Suppressor macrophage (primary cell): Measurements from ENCODE around the gene NPLOC4.

Experiments
- DNase-seq, 4 experiments: peaks; one replicate each; pipeline ENCODE4 v3.0.0-alpha.2; 2020 to 2022

NPLOC4 gene

DNA sequence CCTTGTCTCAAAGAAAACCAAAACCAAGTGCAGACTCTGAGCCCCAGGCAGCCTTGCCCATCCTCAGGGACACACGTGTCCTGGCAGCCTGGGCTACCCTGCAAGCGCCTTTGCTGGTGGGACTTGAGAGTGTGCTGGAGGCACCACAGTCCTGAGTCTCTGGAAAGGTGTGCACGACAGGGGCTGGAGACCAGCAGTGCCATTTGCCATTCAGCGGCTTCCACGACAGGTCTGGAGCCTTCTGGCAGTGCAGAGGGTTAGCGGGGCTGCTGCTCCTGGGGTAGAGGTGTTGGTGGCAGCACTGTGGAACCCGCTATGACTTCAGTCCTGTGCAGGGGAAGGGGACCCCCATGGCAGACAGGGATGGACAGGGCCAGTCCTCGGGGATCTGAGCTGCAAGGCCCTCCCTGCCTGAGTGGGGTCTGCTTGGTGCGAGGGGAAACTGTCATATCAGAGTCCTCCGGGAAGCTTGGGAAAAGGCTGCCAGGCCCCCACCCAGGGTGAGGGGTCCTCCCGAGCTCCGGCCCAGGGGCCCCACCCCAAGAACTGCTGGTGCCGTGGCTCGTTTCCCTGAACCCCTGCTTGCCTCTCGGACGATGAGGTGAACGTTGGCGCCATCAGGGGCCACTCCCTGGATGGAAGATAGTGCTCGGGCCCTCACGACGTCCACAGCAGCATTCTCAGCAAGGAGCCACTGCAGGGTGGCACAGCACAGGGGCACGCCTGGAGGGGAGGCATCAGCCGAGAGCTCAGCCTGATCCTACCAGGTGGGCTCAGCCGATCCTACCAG lies 91.6 kb downstream of the NPLOC4 start:
- no peak for DNase-seq

DNA sequence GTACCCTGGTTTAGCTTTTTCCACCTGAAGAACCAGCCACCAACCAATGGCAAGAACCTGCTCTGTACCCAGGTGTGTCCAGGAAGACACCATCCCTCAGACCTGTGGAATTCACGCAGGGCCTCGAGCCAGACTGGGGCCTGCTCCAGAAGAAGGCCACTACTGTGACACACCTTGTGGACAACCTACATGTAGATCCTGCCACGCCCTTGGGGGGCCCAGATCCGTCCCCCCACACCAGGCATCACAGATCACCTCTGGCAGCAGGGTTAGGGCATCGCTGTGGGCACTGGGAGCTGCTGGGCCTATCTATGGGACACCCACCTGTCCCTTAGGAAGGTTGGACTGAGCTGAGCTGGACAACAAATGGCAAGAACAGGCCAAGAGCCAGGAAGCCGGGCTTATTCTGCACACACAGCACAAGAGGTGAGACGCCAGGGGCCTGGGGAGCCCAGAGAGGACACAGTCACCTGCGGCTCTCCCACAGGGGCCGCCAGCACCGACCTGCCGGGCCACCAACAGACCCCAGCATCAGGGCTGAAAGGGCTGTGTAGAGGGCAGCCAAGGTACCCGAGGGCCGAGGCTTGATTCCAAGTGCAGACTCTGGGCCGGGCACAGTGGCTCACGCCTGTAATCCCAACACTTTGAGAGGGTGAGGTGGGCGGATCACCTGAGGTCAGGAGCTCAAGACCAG lies 92.5 kb downstream of the NPLOC4 start:
- no peak for DNase-seq

DNA sequence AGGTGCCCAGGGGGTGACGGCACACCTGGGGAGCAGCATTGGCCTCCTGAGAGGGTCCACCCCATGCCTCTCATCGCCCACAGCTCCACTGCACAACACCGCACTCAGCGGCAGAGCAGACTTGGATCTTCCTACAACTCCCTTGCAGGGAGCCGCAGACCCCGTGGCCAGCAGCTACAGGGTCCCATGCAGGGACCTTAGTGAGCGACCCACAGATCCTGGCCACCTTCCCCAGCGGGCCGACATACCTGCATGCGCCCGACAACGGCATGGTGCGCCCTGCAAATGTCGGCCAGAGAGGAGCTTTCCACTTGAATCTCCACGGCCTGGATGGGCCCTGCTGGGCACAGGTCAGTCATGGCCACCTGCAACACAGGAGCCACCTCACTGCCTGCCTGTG lies 93.2 kb downstream of the NPLOC4 start:
- no peak for DNase-seq

DNA sequence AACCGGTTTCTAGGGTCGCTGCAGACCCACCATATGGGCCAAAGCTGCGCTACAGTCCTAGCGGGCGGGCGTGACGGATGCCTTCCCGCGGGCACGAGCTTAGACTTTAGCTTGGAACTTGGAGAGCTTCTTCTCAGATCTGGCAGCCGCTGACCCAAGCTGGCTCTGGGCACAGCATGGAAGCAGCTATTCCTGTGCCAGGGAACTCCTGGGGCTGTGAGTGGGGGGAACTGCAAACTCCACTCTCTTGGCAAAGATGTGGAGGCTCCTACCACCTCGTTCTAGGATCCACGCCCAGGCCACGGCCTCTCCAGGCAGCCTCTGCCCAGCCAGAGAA lies 93.6 kb downstream of the NPLOC4 start:
- no peak for DNase-seq

DNA sequence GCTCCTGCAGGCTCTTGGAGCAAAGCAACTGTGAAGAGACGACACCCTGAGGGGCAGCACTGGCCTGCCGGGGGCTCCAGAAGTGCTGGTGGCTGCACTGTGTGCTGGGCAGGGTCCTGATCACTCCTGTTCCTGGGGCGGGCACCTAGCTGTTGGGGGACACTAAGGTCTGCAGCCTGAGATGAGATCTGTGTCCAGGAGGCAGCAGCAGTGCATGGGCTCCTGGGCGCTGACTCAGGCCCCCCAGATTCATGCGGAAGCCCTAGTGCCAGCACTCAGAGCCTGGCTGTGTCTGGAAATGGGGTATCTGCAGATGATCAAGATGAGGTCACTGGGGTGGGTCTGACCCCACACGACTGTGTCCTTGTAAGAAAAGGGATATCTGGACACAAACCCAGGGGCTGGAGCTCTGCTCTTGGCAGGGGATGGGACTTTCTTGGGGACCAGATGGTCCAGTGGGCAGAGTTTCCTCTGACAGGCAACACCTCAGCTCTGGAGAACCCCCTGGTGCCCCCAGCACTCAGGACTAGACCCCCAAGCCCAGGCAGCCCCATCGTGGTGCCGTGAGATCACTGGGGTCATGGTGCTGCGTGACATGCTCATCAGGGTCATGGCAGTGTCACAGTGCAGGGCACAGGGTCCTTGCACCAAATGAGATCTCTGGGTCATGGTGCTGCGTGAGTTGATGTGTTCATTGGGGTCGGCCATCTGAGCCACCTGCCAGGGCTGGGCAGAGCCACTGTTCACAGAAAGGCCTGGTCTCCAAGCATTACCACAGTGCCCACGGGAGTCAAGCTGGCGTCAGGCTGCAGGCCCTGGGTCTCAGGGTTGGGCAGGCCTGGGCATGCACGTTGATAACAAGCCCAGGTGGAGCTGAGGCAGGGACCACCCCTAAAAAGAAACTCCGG lies 94.2 kb downstream of the NPLOC4 start:
- DNase-seq, result no peak

DNA sequence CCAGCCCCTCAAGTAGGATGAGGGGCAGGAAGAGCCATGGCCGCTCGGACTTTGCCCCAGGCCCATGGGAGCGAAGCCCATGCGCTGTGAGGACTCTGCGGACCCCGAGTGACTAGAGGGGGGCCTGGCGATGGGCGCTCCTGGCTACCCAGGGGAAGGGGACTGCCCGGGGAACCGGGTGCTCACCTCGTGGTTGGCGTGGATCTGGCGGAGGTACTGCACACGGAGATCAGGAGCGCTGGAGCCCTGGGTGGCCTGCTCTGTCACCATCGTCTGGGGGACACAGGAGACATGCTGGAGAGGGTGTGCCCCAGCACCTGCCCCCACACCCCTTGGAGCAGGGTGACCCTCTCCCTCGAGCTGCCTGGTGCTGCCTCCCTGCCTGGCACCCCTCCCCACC lies 95.8 kb downstream of the NPLOC4 start:
- no peak for DNase-seq

DNA sequence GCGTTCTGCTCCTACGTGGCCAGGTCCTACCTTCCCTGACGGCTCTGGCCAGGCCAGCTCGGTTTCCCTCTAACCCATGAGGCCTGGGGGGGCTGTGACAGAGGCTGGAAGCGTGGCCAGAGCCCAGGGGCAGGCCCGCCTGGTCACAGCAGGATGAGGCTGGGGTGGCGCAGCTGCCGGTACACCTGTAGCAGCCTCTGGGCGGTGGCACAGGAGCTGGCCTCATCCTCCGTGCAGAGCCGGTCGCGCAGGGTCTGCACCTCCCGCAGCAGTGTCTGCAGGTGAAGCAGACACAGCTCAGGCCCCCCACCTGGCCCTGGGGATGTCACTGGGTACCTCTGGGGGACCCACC lies 96.3 kb downstream of the NPLOC4 start:
- no peak for DNase-seq

- DNase-seq, result no peak
Observed at GRCh38 chr17:81539961-81540675, 96.8 kb downstream of the NPLOC4 start.

- no peak for DNase-seq
Observed at GRCh38 chr17:81539571-81539900, 97.4 kb downstream of the NPLOC4 start.

DNA sequence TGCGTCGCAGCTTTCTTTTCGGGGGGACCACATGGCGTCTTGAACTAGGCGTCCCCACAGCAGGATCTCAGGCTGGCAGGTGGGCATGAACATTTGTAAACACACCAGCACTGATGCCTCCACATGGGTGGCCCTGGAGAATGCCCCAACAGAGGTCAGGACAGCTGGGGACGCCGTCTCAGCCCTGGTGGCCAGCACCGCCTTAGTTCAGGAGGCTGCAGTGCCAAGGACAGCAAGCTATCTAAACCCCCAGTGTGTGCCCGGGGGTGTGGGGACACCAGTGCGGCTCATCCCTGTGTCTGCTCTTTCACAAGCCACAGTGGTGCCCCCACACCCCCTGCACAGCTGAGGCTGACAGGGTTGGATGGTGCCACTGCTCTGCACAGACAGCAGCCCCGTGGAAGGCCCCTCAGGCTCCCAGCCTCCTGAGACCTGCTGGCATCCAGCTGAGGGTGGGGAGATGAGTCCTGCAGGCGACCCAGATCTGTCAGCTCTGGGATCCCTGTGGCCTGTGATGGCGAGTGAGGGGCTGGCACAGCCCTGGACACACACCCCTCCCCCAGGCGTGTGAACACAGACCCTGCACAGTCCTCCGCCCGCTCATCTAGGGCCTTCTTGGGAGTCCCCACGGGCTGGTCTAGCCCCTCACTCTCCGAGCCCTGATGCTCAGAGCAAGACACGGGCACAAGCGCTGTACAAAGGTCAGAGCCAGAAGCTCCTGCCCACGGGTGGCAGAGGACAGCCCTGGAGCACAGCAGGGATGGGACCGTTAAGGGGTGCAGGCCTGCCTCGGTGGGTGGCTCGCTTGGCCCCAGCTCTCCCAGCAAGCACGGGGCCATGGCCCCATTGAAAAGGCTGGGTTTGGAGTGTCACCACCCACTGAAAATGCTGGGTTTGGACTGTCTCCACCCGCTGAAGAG lies 98.0 kb downstream of the NPLOC4 start:
- DNase-seq, result no peak

GRCh38 chr17:81537856-81538555 lies 98.9 kb downstream of the NPLOC4 start:
- DNase-seq, result no peak

DNA sequence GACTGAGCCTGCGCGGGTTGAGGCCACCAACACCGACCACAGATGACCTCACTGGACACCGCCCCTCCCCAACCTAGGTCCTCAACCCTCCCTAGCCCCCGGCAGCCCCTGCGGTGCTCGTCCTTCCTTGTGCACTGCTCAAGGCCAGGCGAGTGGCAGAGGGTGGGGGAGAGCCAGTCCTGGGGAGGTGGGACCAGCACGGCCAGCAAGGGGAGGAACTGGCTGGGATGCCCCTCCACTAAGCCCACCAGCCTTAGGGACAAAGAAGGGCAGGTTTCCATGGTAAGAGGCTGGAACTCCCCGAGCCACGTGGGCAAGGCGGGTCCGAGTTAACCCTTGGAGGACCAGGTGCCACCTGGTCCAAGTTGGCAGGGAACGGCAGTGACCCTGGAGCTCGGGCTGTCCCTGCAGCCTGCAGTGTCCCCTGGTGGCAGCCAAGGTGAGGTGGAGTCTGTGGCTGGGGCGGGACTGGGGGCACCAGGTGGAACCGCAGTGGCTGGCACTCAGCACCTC lies 99.5 kb downstream of the NPLOC4 start:
- peak in 3 of 4 experiments; percentile 18 to 54 (median 33) for DNase-seq

DNA sequence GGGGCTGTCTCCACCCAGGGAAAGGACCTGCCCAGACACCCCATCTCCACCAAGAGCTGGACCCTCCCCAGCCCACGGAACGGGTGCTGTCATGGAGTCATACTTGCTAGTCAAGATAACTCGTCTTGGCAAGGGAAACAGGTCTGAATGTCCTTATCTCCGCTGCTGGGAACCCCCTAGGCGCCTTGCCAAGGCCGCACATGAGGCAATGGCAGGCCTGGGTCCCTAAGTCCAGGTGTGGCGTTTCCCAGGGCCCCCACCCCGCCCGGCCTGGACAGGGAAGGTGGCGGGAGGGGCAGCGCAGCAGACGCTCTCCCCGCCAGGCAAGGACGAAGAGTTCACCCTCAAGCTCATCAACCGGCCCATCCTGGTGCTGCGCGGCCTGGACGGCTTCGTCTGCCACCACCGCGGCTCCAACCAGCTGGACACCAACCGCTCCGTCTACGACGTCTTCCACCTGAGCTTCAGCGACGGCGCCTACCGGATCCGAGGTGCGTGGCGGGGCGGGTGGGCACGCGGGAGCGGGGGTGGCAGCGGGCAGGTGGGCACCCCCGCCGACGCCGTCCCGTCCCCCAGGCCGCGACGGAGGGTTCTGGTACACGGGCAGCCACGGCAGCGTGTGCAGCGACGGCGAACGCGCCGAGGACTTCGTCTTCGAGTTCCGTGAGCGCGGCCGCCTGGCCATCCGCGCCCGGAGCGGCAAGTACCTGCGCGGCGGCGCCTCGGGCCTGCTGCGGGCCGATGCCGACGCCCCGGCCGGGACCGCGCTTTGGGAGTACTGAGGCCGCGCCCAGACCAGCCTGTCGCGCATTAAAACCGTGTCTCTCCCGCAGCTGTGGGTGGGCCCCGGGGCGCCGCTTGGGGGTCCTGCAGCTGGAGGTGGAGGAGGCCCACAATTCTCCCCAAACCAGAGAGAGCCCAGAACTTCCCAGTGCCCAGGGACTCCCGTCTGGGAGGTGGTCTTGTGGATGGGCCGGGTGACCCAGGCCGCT lies 100.3 kb downstream of the NPLOC4 start:
- peak in 2 of 4 experiments; percentile 26 to 31 for DNase-seq

GRCh38 chr17:81535480-81536298 lies 101.2 kb downstream of the NPLOC4 start:
- no peak for DNase-seq

DNA sequence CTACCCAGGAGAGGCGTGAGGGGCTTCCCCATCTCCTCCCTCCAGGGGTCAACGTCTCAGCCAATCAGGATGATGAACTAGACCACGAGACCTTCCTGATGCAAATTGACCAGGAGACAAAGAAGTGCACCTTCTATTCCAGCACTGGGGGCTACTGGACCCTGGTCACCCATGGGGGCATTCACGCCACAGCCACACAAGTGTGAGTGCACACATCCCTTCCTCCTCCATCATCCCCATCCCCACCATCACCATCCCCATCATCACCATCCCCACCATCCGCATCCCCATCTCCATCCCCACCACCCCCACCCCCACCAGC lies 101.9 kb downstream of the NPLOC4 start:
- DNase-seq, result no peak

- DNase-seq, result no peak
Observed at GRCh38 chr17:81534157-81535006, 102.5 kb downstream of the NPLOC4 start.

- no peak for DNase-seq
Observed at GRCh38 chr17:81533339-81534141, 103.4 kb downstream of the NPLOC4 start.
